HG02571 (cell line): Measurements from ENCODE around the gene NAE1.

Experiments
- ATAC-seq: cut with Tn5 transposase; IDR thresholded peaks from one replicate; pipeline ENCODE4 v1.9.1; 2021; ENCODE audit warnings: mild to moderate bottlenecking, moderate library complexity; ENCODE audit not compliant: unreplicated experiment

NAE1 gene

DNA sequence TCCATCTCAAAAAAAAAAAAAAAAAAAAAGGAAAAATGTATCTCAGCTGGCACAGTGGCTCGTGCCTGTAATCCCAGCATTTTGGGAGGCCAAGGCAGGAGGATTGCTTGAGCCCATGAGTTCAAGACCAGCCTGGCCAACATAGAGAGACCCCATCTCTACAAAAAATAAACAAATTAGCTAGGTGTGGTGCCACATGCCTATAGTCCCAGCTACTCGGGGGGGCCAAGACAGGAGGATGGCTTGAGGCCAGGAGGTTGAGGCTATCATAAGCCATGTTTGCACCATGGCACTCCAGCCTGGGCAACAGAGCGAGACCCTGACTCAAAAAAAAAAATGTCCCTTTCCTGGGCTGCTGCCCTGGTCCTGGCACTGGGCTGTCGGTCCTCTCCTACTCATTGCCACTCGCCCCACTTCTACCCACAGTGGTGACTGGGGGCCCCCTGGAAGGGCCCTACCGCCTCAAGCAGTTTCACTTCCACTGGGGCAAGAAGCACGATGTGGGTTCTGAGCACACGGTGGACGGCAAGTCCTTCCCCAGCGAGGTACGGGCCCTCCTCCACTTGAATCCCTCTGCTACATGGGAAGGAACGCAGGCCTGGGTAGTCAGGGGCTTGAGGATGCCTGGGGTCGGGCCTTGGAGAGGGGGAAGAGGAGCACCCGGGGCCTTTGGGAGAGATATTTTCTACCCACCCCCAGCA, 19.5 kb upstream of the NAE1 start:
- no peak for ATAC-seq

DNA sequence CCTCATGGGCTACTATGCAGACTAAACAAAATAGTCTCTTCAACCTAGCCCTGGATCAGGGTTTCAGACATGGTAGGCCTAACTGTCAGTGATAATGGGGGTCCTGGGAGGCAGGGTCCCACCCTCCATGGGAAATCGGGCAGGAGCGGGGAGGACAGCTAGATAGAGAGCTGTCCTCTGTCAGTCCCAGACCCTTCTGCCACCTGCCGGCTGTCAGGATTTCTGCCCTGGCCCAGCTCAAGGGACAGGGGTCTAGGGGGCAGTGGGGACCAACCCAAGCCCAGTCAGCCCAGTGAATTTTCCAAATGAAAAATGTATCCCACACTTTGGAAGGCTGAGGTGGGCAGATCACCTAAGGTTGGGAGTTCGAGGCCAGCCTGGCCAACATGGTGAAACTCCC, 18.8 kb upstream of the NAE1 start:
- ATAC-seq: no peak

DNA sequence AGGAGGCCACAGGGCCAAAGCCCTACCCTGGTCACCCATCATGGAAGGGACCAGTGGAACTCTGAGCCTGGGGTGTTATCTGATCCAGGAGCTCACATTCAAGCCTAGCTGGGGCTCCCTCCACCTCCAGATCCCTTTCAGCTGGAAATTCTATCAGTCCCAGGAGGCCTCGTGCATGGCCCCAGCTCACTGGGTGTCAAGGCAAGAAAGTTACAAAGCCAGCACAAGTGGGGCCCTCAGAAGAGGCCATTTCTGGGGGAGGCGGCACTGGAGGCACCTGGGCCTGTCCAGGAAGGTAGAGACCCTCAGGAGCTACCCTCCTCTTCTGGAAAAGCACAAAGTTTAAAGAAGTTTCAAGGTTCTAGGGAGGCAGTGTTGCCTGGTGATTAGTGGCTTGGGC, 18.2 kb upstream of the NAE1 start:
- ATAC-seq: no peak

DNA sequence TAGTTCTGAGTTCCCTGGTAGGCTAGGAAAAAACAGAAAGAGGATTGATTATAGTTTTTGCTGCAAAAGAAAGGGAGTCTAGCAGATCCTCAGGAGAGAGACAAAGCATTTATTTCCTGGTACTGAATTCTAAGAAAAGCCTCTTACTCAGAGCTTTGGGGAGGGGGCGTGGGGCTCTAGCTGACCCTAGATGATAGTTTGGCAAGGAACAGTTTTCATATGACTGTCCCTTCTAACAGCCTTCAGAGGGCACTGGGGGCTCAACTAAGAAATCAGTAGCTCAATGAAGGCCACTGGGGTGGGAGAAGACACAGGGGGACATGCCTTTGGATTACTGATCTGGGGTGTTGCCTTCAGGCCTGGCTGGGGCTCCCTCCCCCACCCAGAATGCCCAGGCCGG, 17.4 kb upstream of the NAE1 start:
- ATAC-seq: no peak

DNA sequence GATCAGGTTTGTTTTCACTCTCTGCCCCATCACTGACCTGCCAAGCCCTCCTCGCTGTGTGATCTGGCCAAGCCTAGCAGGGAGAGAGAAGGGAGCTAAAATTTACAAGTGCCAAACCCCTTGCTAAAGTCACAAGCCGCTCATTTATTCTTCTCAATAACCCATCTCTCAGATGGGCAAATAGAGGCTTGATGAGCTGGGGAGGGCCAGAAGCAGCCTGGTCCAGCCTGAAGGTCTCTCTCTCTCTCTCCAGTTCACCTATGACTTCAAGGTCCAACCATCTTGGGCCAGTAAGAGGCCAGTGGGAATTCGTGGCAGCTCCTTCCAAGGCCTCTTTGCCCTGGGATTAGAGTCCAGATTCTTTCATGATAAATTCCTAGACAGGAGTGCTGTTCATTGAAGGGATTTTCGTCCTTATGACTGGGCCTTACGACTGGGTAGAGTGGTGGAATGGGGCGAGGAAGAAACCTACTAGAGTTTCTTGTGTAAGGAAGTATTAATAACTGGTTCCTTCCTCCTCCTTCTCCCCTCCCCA, 16.8 kb upstream of the NAE1 start:
- no peak for ATAC-seq

DNA sequence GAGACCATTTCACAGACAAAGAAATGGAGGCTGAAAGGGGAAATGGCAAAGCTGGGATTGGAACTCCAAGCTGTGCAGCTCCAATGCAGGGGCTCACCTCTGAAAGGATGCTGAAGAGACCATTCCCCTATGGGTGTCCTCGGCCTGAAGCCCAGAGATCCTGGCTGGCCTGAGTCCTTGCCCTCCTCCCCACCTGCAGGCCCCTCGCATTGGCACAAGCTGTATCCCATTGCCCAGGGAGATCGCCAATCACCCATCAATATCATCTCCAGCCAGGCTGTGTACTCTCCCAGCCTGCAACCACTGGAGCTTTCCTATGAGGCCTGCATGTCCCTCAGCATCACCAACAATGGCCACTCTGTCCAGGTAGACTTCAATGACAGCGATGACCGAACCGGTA, 16.1 kb upstream of the NAE1 start:
- no peak for ATAC-seq

DNA sequence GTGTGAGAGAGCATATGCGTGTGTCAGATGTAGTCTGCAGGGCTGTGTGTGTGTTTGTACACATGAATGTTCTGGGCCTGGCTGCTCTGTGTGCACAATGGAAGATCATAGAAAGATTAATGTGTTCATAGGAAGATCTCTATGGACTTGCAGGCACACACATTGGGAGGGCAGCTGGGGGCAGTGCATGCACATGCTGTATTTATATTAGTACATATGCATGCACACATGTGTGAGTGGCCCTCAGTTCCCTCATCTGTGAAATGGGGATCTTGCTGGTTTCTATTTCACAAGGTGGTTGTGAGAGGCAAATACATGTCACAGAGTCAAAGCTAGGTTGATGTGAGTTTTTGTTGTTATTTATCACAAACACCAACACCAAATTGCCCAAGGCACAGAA, 15.5 kb upstream of the NAE1 start:
- ATAC-seq: no peak

DNA sequence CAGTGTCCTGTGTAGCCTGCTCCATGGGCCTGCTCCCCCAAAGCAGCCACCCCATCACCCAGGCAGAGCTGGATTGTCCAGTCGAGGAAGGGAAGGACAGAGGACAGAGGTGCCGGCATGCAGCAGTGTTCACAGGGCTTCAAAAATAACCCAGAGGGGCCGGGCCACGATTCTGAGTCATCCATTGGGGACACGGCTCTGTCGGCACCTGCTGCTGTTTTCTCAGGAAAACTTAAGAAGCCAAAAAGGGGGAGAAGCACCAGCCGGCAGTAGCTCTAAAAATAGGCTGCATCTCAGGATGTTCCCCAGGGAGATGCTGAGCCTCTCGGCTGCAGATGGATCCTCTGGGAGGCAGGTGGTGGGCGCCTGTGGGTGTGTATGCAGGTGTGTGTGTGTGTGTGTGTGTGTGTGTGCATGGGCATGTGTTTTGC, 15.0 kb upstream of the NAE1 start:
- no peak for ATAC-seq

DNA sequence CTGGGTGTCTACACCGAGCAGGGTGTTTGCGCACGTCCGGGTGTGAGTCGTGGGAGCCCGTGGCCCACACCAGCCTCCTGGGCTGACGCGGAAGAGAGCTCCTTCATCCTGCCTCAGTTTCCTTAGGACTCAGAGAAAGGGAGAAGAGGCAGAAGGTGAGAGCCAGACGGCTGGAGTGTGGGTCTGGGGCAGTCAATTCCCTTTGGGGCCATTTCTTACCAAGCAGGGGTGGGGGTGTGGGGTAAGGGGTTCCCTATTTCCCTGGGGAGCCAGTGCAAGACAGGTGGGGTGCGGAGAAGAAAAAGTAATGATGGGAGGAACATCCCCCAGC, 14.3 kb upstream of the NAE1 start:
- no peak for ATAC-seq

DNA sequence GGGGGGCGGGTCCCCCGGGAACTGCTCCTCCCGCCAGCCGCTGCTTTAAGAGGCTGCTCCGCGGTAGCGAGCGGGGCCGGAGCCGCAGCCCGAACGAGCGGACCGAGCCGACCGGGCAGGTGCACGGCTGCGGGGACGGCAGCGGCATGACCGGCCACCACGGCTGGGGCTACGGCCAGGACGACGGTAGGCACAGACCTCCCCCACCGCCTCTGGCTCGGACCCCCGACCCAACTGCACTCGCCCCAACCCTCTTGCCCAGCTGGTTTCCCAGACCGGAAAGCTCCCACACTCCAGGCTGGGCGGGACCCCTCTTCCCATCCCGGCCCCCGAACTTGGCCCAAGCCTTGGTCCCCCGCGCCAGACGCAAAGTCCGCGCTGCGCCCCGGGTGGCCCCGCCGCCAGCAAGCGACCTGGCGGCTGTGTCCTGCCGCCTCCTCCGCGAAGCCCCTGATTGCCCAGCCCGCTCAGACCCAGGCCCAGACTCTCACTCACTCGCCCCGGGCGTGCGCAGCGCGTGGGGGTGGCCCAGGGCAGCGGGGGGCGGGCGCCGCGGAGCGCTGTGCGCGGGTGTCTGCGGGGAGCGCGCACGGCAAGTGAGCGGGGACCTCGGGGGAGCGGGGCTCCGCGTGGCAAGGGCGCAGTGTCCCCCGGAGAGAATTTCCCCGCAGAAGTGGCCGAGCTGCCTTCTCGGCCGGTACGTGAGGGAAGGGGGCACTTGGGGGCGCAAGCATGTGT, 13.7 kb upstream of the NAE1 start, which contains the start of gene CA7:
TSS of gene CA7 (plus strand) at position 73 of the 738 bp plus-strand sequence. CDS start at position 147, 74 bp downstream.
- no peak for ATAC-seq

DNA sequence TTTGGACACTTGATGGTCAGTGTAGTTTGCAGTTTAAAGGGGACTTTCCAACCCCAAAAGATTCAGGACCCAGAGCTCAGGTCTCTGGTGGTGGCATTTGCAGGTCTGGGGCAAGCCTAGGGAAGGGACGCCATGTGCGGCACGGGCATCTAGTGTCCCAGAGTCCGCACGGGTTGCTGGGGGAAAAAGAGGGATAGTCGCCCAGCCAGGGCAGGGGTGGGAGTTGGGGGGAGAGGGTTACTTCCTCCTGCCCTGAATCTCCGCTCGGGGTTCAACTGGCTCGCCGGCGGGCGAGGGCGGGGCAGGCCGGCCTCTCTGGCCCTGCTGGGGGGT, 13.2 kb upstream of the NAE1 start:
- ATAC-seq: no peak

DNA sequence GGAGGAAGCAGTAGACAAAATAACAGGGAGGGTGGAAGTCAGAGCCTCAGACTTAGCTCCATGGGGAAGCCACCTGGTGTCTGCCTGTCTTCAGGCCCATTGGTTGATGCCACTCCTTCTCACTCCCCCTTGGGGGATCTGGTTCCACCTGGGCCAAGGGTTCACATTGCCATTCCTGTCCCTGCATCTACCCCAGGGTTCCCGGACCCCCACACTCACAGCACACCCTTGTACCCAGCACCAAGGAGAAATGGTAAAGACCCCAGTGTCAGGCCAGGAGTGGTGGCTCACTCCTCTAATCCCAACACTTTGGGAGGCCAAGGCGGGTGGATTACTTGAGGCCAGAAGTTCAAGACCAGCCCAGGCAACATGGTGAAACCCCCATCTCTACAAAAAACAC, 12.4 kb upstream of the NAE1 start:
- no peak for ATAC-seq

DNA sequence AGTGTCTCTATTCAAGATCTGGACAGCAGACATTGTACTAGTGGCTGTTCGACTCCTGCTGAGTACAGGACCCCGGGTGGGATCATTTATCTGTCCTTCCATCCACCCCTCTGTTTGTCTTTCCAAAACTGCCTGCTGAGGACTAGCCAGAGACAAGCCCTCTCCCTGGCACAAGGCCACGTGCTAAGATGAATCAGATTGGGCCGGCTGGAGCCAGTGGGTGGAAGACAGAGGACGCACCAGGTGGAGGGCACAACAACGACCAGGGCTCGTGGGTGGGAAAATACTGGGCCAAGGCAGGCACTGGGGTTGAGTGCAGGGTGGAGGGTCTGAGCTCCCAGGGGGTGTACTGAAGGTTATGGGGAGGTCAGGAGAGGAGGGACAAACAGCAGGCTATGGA, 12.0 kb upstream of the NAE1 start:
- ATAC-seq: no peak

DNA sequence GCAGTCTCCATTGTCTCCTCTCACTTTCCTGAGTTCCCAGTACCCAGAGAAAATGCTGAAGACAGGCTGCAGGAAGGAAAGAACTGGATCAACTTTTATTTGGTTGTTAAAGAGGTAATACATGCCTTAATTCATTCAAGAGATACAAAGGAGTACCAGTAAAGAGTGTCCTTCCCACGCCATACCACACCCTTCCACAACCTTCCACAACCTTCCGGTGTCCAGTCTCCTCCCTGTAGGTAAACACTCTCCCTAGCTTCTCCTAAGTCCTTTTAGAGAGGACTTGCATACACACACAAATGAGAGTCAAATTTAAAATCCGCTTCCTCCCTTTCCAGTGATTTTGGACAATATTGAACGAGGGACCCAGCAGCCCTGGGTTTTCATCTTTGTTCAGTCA, 10.6 kb upstream of the NAE1 start:
- ATAC-seq: no peak

DNA sequence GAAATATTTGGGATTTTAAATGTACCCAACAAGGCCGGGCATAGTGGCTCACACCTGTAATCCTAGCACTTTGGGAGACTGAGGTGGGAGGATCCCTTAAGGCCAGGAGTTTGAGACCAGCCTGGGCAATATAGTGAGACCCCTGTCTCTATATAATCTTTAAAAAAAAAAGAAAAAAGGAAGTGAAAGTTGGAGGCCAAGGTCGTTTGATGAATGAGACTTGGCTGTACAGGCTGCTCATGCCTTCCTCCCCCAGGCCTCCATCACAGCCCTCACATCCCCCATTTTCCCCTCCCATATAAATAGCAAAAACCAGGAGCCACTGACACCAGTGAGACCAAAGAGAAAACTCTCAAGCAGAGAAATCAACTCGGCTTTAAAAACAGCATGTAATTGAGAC, 10.1 kb upstream of the NAE1 start:
- no peak for ATAC-seq

DNA sequence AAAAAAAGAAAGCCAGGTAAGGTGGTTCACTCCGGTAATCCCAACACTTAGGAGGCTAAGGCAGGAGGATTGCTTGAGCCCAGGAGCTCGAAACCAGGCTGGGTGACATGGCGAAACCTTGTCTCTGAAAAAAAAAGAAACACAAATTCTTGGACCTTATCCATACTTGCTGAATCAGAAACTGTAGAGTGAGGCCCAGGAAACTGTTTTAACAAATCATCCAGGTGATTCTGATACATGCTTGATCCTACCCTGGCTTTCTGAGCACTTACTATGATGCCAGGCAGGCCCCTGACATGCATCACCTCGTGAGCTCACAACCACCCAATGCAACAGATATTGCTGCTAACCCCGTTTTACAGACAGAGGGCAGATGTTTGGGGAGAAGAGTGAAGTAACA, 4.0 kb upstream of the NAE1 start:
- no peak for ATAC-seq

DNA sequence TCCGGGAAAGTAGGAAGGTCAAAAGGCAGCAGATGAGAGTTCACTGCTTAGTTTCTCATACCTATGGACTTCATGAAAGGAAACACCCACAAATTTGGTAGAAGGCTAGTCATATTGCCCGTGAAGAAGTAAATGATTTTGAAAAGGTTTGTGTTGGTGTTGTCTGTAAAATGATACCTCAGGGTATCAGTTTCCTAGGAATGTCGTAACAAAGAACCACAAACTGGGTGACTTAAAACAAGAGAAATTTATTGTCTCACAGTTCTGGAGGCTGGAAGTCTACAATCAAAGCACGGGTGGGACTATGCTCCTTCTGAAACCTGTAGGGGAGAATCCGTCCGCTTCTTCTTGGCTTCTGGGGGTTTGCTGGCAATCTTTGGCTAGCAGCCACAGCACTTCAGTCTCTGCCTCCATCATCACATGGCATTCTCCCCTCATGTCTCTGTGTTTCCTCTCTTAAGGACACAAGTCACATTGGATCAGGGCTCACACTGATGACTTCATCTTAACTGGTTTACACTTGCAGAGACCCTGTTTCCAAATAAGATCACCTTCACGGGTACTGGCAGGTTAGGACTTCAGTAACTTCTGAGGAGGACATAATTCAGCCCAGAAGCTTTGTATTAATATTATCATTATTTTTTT, 2.0 kb upstream of the NAE1 start:
- no peak for ATAC-seq

DNA sequence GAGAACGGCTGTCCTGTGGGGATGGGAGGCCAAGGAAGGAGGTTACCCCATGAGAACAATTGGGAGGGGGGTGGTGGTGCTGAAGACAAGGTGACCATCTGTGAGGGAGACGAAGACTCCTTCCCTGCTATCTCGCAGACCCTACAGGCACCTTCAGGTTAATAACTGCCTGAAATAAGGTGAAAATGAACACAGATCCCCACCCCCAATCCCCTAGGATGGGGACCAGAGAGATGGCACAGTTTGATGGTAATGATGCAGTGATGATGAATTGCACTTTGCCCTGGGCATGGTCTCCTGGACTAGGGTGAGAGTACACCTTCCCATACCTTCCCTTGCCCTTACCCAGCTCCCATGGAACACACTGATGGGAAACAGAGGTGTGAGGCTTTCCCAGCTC, 1.4 kb upstream of the NAE1 start:
- ATAC-seq: no peak

DNA sequence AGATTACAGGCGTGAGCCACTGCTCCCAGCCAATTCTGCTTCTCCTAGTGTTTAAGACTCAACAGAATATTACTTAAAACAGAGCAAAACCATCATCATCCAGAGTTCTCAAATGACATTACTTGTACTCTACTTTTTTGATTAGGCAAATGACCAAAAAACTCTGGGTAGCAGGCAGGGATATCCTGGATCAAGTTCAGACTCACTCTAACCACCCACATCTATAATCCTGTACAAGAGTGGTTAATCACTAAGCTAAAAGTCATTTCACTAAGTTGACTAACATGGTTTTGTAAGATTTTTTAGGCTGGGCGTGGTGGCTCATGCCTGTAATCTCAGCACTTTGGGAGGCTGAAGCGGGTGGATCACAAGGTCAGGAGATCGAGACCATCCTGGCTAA, 6.8 kb downstream of the NAE1 start:
- ATAC-seq: no peak

DNA sequence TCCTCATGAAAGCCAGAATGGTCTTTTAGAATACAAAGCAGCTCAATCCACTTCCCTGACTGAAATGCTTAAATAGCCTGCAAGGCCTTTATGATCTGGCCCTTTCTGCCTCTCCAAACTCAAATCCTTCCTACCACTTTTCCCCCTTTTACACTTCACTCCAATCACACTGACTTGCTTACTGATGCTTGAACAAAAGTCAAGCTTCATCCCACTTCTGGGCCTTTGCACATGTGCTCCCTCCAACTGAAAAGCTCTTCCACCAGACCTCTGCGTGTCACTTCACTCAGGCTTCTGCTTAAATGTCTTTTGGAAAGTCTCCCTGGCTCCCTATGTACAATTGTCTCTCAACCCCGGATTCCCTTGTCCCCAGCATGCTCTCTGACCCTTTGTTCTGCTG, 16.0 kb downstream of the NAE1 start:
- no peak for ATAC-seq

DNA sequence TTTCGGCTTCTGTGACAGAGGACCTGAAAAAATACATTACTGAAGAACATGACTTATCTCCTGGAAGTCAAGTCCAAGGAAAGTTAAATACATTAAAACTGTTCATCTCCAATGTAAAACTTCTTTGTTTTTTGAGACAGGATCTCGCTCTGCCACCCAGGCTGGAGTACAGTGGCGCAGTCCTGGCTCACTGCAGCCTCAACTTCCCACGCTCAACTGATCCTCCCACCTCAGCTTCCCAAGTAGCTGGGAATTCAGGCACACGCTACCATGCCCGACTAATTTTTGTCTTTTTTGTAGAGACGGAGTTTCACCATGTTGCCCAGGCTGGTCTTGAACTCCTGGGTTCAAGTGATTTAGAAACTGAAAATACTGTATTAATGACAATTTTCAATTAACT, 19.7 kb downstream of the NAE1 start:
- ATAC-seq: no peak

DNA sequence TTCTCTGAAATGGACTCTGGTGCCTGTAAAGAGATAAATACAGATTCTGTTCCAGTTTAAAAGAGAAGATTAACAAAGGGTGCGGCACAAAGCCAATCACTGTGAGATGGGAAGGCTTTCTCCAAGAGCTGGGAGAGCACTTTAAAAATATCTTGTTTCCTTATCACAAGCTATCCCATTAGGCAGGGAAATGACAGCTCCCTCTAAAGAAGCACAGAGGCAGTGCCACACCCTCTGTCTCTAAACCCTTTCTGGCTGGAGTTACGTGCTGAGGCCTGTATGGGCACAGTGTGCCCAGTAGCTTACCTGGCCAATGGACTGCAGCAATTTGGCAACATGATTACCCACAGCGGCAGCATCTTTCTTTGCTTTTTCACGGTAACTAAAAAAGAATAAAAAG, 20.4 kb downstream of the NAE1 start:
- ATAC-seq: no peak
